Parathyroid adenoma (tissue), 2 donors: ENCODE results near the gene TMEM135.

Source experiments
- H2AFZ ChIP-seq: fragments of 300-600 bp; sonication (generic); one replicate; pipeline ENCODE4 v1.7.0; 2017; ENCODE audit warnings: antibody characterized with exemption, mild to moderate bottlenecking
- H3K27ac ChIP-seq: fragments of 300-600 bp; sonication (generic); one replicate; pipeline ENCODE4 v1.7.0; 2017
- H3K27me3 ChIP-seq: fragments of 300-600 bp; sonication (generic); one replicate; pipeline ENCODE4 v1.7.0; 2017; ENCODE audit warnings: low read length; ENCODE audit not compliant: control insufficient read depth, insufficient read depth
- H3K36me3 ChIP-seq: fragments of 300-600 bp; sonication (generic); one replicate; pipeline ENCODE4 v1.7.0; 2017; ENCODE audit warnings: low read length; ENCODE audit not compliant: control insufficient read depth, insufficient read depth
- H3K4me1 ChIP-seq: fragments of 300-600 bp; sonication (generic); one replicate; pipeline ENCODE4 v1.7.0; 2017; ENCODE audit warnings: control low read depth
- H3K4me2 ChIP-seq: fragments of 300-600 bp; sonication (generic); one replicate; pipeline ENCODE4 v1.7.0; 2017; ENCODE audit warnings: low read length
- H3K4me3 ChIP-seq: fragments of 300-600 bp; sonication (generic); one replicate; pipeline ENCODE4 v1.7.0; 2017; ENCODE audit warnings: low read depth, low read length
- H3K79me2 ChIP-seq: fragments of 300-600 bp; sonication (generic); one replicate; pipeline ENCODE4 v1.7.0; 2017; ENCODE audit warnings: control low read depth
- H3K9ac ChIP-seq: fragments of 300-600 bp; sonication (generic); one replicate; pipeline ENCODE4 v1.7.0; 2017; ENCODE audit warnings: mild to moderate bottlenecking
- H3K9me3 ChIP-seq: fragments of 300-600 bp; sonication (generic); one replicate; pipeline ENCODE4 v1.7.0; 2017; ENCODE audit warnings: low read length; ENCODE audit not compliant: control insufficient read depth
- TF ChIP-seq, protein P1 (sequence below): fragments of 300-600 bp; sonication (generic); IDR thresholded peaks from one replicate; pipeline ENCODE4 v1.7.0; 2017; ENCODE audit warnings: antibody characterized with exemption, mild to moderate bottlenecking
- donor health status: primary hyperparathyroidism.

The TMEM135 gene

GRCh38 chr11:87361891-87362290, 324.2 kb downstream of the TMEM135 start:
- TF ChIP-seq, protein P1, sequence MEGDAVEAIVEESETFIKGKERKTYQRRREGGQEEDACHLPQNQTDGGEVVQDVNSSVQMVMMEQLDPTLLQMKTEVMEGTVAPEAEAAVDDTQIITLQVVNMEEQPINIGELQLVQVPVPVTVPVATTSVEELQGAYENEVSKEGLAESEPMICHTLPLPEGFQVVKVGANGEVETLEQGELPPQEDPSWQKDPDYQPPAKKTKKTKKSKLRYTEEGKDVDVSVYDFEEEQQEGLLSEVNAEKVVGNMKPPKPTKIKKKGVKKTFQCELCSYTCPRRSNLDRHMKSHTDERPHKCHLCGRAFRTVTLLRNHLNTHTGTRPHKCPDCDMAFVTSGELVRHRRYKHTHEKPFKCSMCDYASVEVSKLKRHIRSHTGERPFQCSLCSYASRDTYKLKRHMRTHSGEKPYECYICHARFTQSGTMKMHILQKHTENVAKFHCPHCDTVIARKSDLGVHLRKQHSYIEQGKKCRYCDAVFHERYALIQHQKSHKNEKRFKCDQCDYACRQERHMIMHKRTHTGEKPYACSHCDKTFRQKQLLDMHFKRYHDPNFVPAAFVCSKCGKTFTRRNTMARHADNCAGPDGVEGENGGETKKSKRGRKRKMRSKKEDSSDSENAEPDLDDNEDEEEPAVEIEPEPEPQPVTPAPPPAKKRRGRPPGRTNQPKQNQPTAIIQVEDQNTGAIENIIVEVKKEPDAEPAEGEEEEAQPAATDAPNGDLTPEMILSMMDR: no peak
- Histone ChIP-seq H3K36me3 (no peaks in the 10 kb centered on the region), H3K27ac (no peak overlapping the region), H3K27me3 (no peaks in the 10 kb centered on the region), H2AFZ (no peak overlapping the region), H3K4me3 (no peak overlapping the region), H3K79me2 (no peaks in the 10 kb centered on the region), H3K4me2 (no peak overlapping the region), H3K9me3 (no peaks in the 10 kb centered on the region), H3K9ac (no peak overlapping the region), H3K4me1 (no peaks in the 10 kb centered on the region)

- no peaks in the 10 kb centered on the region for H3K36me3 ChIP-seq
- H3K4me1 ChIP-seq: no peaks in the 10 kb centered on the region
- no peak overlapping the region for H3K27ac ChIP-seq
- H3K27me3 ChIP-seq: no peaks in the 10 kb centered on the region
- no peaks in the 10 kb centered on the region for H3K9me3 ChIP-seq
- H3K9ac ChIP-seq: no peak overlapping the region
- no peaks in the 10 kb centered on the region for H3K79me2 ChIP-seq
- no peak overlapping the region for H3K4me2 ChIP-seq
- H3K4me3 ChIP-seq: no peak overlapping the region
- H2AFZ ChIP-seq: no peak overlapping the region
- TF ChIP-seq, protein P1: no peak
Measured at GRCh38 chr11:87366346-87366745, 328.6 kb downstream of the TMEM135 start.

DNA sequence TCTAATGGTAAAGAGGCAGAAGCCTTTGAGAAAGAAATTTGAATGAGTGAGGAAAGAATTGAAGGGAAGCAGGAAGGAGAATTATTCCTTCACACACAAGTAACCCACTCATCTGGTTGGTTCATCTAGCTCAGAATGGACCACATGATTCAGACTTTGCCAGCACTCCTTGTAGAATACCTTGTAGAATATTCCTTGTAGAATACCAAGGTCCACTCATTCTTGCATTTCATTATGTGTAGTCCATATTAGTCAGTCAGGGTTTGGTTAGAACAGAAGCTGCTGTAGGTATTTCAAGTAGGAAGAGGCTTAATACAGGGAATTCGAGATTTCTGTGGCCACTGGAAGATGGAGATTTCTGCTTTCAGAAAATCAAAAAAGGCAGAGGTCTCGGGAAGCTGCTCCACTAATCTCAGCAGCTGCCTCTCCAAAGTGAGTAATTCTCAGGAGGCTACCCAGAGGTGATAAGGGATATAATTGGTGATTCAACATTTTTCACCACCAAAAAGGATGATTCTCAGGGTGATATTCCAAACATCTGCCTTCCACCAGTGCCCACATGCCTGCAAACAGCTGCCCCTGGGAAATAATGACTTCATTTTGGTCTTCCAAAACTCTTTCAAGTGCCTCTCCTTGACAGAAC, 329.1 kb downstream of the TMEM135 start:
- no peak overlapping the region for H2AFZ ChIP-seq
- H3K9me3 ChIP-seq: no peaks in the 10 kb centered on the region
- no peaks in the 10 kb centered on the region for H3K27me3 ChIP-seq
- no peaks in the 10 kb centered on the region for H3K36me3 ChIP-seq
- H3K9ac ChIP-seq: no peak overlapping the region
- H3K27ac ChIP-seq: no peak overlapping the region
- no peaks in the 10 kb centered on the region for H3K79me2 ChIP-seq
- no peak overlapping the region for H3K4me3 ChIP-seq
- TF ChIP-seq, protein P1: no peak
- no peak overlapping the region for H3K4me2 ChIP-seq
- H3K4me1 ChIP-seq: no peaks in the 10 kb centered on the region

DNA sequence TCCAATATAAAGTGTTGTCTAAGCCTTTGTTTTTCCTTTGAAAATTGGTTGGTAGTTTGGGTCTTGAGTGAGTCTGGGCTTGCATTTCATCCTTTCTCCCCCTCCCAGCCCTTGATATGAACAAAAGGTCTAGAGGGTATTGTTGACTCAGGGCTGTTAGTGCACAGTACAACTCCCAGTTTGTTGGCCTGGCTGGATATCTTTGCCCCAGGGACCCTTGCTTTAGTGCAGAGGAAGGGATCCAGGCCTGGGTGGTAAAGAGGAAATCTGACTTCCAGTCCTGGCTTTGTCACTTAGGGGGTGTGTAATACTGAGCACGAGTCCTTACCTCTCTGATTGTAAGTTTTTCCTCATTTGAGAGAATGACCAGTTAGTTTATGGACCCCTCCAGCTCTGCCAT, 330.4 kb downstream of the TMEM135 start:
- no peak overlapping the region for H2AFZ ChIP-seq
- TF ChIP-seq, protein P1: no peak
- H3K9me3 ChIP-seq: no peaks in the 10 kb centered on the region
- H3K36me3 ChIP-seq: no peaks in the 10 kb centered on the region
- no peak overlapping the region for H3K27ac ChIP-seq
- no peaks in the 10 kb centered on the region for H3K27me3 ChIP-seq
- H3K9ac ChIP-seq: no peak overlapping the region
- H3K4me3 ChIP-seq: no peak overlapping the region
- no peaks in the 10 kb centered on the region for H3K4me1 ChIP-seq
- no peaks in the 10 kb centered on the region for H3K79me2 ChIP-seq
- H3K4me2 ChIP-seq: no peak overlapping the region

- Histone ChIP-seq H3K36me3 (no peaks in the 10 kb centered on the region), H2AFZ (no peak overlapping the region), H3K79me2 (no peaks in the 10 kb centered on the region), H3K27me3 (no peaks in the 10 kb centered on the region), H3K9me3 (no peaks in the 10 kb centered on the region), H3K9ac (no peak overlapping the region), H3K4me2 (no peak overlapping the region), H3K4me3 (no peak overlapping the region), H3K4me1 (no peaks in the 10 kb centered on the region), H3K27ac (no peak overlapping the region)
- TF ChIP-seq, protein P1: no peak
Measured at GRCh38 chr11:87368858-87369480, 331.2 kb downstream of the TMEM135 start.
